Measurements from ENCODE around the gene IFT80. TPM values are rescaled to one million over a fixed set of nuclear protein-coding genes. Genes with fewer than 3 reads are reported as not detected.

The IFT80 gene
- total RNA-seq, 1 experiment from 2014 or later, result 9.1 TPM

DNA sequence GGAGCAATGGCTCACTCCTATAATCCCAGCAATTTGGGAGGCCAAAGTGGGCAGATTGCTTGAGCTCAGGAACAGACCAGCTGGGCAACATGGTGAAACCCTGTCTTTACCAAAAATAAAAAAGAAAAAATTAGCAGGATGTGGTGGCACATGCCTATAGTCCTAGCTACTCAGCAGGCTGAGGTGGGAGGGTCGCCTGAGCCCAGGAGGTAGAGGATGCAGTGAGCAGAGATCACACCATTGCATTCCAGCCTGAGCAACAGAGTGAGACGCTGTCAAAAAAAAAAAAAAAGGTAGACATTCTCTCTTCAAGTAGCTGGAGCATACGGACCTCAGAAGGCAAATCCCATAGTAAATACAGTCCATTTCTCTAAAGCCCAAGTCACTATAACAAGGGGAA is 180.9 kb downstream of the IFT80 start:
- no peaks in the 10 kb centered on the region for H3F3A ChIP-seq (ENCODE audit: low read length, unreplicated experiment)
- ATAC-seq (no peak), DNase-seq (no peak)
- no TSS peak for BruUV-seq (replicated peaks)
- H2AFZ ChIP-seq (ENCODE audit: low read length), result no peak overlapping the region
- no peaks in the 10 kb centered on the region for H3K4me1 ChIP-seq (ENCODE audit: insufficient read depth, low read length)
- no peak overlapping the region for H3K4me2 ChIP-seq (ENCODE audit: low read length)
- TF ChIP-seq EZH2 (IDR thresholded peaks at IDR 0.05; ENCODE audit: low read length, unreplicated experiment) (no peak), EZH2phosphoT487 (IDR thresholded peaks at IDR 0.05; ENCODE audit: borderline replicate concordance, low read length) (no peak)
- TF ChIP-seq, protein P1, sequence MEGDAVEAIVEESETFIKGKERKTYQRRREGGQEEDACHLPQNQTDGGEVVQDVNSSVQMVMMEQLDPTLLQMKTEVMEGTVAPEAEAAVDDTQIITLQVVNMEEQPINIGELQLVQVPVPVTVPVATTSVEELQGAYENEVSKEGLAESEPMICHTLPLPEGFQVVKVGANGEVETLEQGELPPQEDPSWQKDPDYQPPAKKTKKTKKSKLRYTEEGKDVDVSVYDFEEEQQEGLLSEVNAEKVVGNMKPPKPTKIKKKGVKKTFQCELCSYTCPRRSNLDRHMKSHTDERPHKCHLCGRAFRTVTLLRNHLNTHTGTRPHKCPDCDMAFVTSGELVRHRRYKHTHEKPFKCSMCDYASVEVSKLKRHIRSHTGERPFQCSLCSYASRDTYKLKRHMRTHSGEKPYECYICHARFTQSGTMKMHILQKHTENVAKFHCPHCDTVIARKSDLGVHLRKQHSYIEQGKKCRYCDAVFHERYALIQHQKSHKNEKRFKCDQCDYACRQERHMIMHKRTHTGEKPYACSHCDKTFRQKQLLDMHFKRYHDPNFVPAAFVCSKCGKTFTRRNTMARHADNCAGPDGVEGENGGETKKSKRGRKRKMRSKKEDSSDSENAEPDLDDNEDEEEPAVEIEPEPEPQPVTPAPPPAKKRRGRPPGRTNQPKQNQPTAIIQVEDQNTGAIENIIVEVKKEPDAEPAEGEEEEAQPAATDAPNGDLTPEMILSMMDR (conservative IDR thresholded peaks at IDR 0.05; ENCODE audit: low read depth, low read length), result no peak
- ChIA-PET POLR2A (ENCODE audit: unreplicated experiment) (no interaction called here), CTCF (no interaction called here)
- no peak overlapping the region for H3K9ac ChIP-seq (ENCODE audit: low read length)
- no peaks in the 10 kb centered on the region for H3K9me3 ChIP-seq (ENCODE audit: low read length)
- peaks cover 14% of the 10 kb centered on the region for H3K27me3 ChIP-seq (ENCODE audit: low read length)
- intact Hi-C loops (cut with micrococcal nuclease), result no loop called here
- H4K20me1 ChIP-seq (ENCODE audit: low read length), result no peaks in the 10 kb centered on the region
- no peaks in the 10 kb centered on the region for H3K36me3 ChIP-seq (ENCODE audit: low read depth, low read length)
- no peak overlapping the region for H3K4me3 ChIP-seq (ENCODE audit: low read length)
- H3K9me2 ChIP-seq (replicated peaks; ENCODE audit: low read length), result no peaks in the 10 kb centered on the region
- H3K79me2 ChIP-seq (ENCODE audit: low read length), result no peaks in the 10 kb centered on the region
- H3K27ac ChIP-seq (ENCODE audit: low read length), result no peak overlapping the region

- intact Hi-C loops (cut with micrococcal nuclease), result no loop called here
Observed at GRCh38 chr3:160217675-160218074, 181.3 kb downstream of the IFT80 start.

GRCh38 chr3:160213191-160213590 is 185.8 kb downstream of the IFT80 start:
- TF ChIP-seq EZH2 (IDR thresholded peaks at IDR 0.05; ENCODE audit: low read length, unreplicated experiment) (no peak), EZH2phosphoT487 (IDR thresholded peaks at IDR 0.05; ENCODE audit: borderline replicate concordance, low read length) (no peak)
- TF ChIP-seq, protein P1 (conservative IDR thresholded peaks at IDR 0.05; ENCODE audit: low read depth, low read length), result no peak
- no peak for ATAC-seq

More at GRCh38 chr3:160217675-160218074, 181.3 kb downstream of the IFT80 start:
- H3K9me3 ChIP-seq (ENCODE audit: low read length), result no peaks in the 10 kb centered on the region
- H2AFZ ChIP-seq (ENCODE audit: low read length), result no peak overlapping the region
- H3K9ac ChIP-seq (ENCODE audit: low read length), result no peak overlapping the region
- POLR2A ChIA-PET (ENCODE audit: unreplicated experiment), result no interaction called here
- H3K4me1 ChIP-seq (ENCODE audit: insufficient read depth, low read length), result no peaks in the 10 kb centered on the region
- H3K27ac ChIP-seq (ENCODE audit: low read length), result no peak overlapping the region
- no peak overlapping the region for H3K4me2 ChIP-seq (ENCODE audit: low read length)
- DNase-seq (no peak), ATAC-seq (no peak)
- H3K79me2 ChIP-seq (ENCODE audit: low read length), result no peaks in the 10 kb centered on the region
- peaks cover 14% of the 10 kb centered on the region for H3K27me3 ChIP-seq (ENCODE audit: low read length)
- H3K36me3 ChIP-seq (ENCODE audit: low read depth, low read length), result no peaks in the 10 kb centered on the region
- CTCF ChIA-PET, result no interaction called here
- H4K20me1 ChIP-seq (ENCODE audit: low read length), result no peaks in the 10 kb centered on the region
- TF ChIP-seq EZH2phosphoT487 (IDR thresholded peaks at IDR 0.05; ENCODE audit: borderline replicate concordance, low read length), result no peak
- TF ChIP-seq EZH2 (IDR thresholded peaks at IDR 0.05; ENCODE audit: low read length, unreplicated experiment), result no peak
- TF ChIP-seq, protein P1 (conservative IDR thresholded peaks at IDR 0.05; ENCODE audit: low read depth, low read length), result no peak
- H3K9me2 ChIP-seq (replicated peaks; ENCODE audit: low read length), result no peaks in the 10 kb centered on the region
- no TSS peak for BruUV-seq (replicated peaks)
- no peaks in the 10 kb centered on the region for H3F3A ChIP-seq (ENCODE audit: low read length, unreplicated experiment)
- no peak overlapping the region for H3K4me3 ChIP-seq (ENCODE audit: low read length)

More at GRCh38 chr3:160213191-160213590, 185.8 kb downstream of the IFT80 start:
- Histone ChIP-seq H3K9me2 (replicated peaks; ENCODE audit: low read length) (no peaks in the 10 kb centered on the region), H3K4me2 (ENCODE audit: low read length) (no peak overlapping the region), H3K36me3 (ENCODE audit: low read depth, low read length) (no peaks in the 10 kb centered on the region), H3K79me2 (ENCODE audit: low read length) (no peaks in the 10 kb centered on the region), H4K20me1 (ENCODE audit: low read length) (no peaks in the 10 kb centered on the region), H3K27ac (ENCODE audit: low read length) (no peak overlapping the region), H3K27me3 (ENCODE audit: low read length) (peaks cover 14% of the 10 kb centered on the region), H3K4me1 (ENCODE audit: insufficient read depth, low read length) (no peaks in the 10 kb centered on the region), H2AFZ (ENCODE audit: low read length) (no peak overlapping the region), H3F3A (ENCODE audit: low read length, unreplicated experiment) (no peaks in the 10 kb centered on the region), H3K9ac (ENCODE audit: low read length) (no peak overlapping the region), H3K4me3 (ENCODE audit: low read length) (no peak overlapping the region), H3K9me3 (ENCODE audit: low read length) (no peaks in the 10 kb centered on the region)
- BruUV-seq (replicated peaks), result no TSS peak
- CTCF ChIA-PET, result no interaction called here
- DNase-seq, result no peak
- intact Hi-C loops (cut with micrococcal nuclease), result no loop called here
- POLR2A ChIA-PET (ENCODE audit: unreplicated experiment), result no interaction called here

All from PC-3 (cell line).